Mammary epithelial cell (primary cell): Measurements from ENCODE around the gene IRX5.

Experiments
- CTCF ChIP-seq, 2 donors: IDR thresholded peaks in 1 of 2; conservative IDR thresholded peaks in 1 of 2; 2 replicates each; pipeline ENCODE4 v1.5.1; 2011 to 2012; ENCODE audit warnings: inconsistent platforms in 2 of 2, low read length in 2 of 2, mild to moderate bottlenecking in 2 of 2, control low read depth in 1 of 2, low read depth in 1 of 2; ENCODE audit not compliant: insufficient read depth in 1 of 2; ENCODE audit errors: extremely low read depth in 1 of 2
- EZH2 ChIP-seq: IDR thresholded peaks from 2 replicates; pipeline ENCODE4 v1.6.1; 2012; ENCODE audit warnings: low read length, inconsistent platforms, borderline replicate concordance

GRCh38 chr16:54932737-54933254 lies 2.1 kb downstream of the IRX5 start:
- TF ChIP-seq CTCF (conservative IDR thresholded peaks at IDR 0.05 in 1 of 2, IDR thresholded peaks at IDR 0.05 in 1 of 2; ENCODE audit: extremely low read depth in 1 of 2, insufficient read depth in 1 of 2, low read depth in 1 of 2, low read length in 2 of 2) (peak in 1 of 2 donors; percentile 32), EZH2 (no peak)
